GM23338 (cell line): ENCODE results near the gene LLGL2. TPM values are rescaled to one million over a fixed set of nuclear protein-coding genes. Genes with fewer than 3 reads are reported as not detected.

ENCODE experiments used
- ATAC-seq: fragments of 200-7000 bp; cut with Tn5 transposase; 3 replicates; pipeline ENCODE4 v1.9.1; 2020
- DNase-seq: peaks from one replicate; pipeline ENCODE4 v3.0.0-alpha.2; 2015; ENCODE audit warnings: low spot score
- H2AFZ ChIP-seq: fragments of 200-600 bp; sonication (generic); 2 replicates; pipeline ENCODE4 v1.8.0; 2016; ENCODE audit warnings: antibody characterized with exemption, mild to moderate bottlenecking, moderate library complexity
- H3F3A ChIP-seq: fragments of 200-600 bp; sonication (generic); replicated peaks from 2 replicates; pipeline ENCODE4 v1.8.0; 2017; ENCODE audit warnings: antibody characterized with exemption, mixed run types, low read depth
- H3K27ac ChIP-seq: fragments of 200-600 bp; sonication (generic); 2 replicates; pipeline ENCODE4 v1.6.1; 2016; ENCODE audit warnings: low read depth
- H3K27me3 ChIP-seq: fragments of 200-600 bp; sonication (generic); 2 replicates; pipeline ENCODE4 v1.8.0; 2016; ENCODE audit warnings: mild to moderate bottlenecking, mixed run types, moderate library complexity; ENCODE audit not compliant: insufficient read depth
- H3K36me3 ChIP-seq: fragments of 200-600 bp; sonication (generic); 2 replicates; pipeline ENCODE4 v1.8.0; 2016; ENCODE audit warnings: mild to moderate bottlenecking; ENCODE audit not compliant: insufficient read depth
- H3K4me1 ChIP-seq: fragments of 200-600 bp; sonication (generic); 2 replicates; pipeline ENCODE4 v1.8.0; 2016; ENCODE audit warnings: mild to moderate bottlenecking, moderate library complexity; ENCODE audit not compliant: insufficient read depth
- H3K4me2 ChIP-seq: fragments of 200-600 bp; sonication (generic); 2 replicates; pipeline ENCODE4 v1.7.1; 2017; ENCODE audit warnings: mixed run types
- H3K4me3 ChIP-seq: fragments of 200-600 bp; sonication (generic); 2 replicates; pipeline ENCODE4 v1.6.1; 2016; ENCODE audit warnings: mixed run types
- H3K79me2 ChIP-seq: fragments of 200-600 bp; sonication (generic); replicated peaks from 2 replicates; pipeline ENCODE4 v1.8.0; 2017; ENCODE audit warnings: mild to moderate bottlenecking; ENCODE audit not compliant: insufficient read depth
- H3K9me2 ChIP-seq: fragments of 200-600 bp; sonication (generic); 2 replicates; pipeline ENCODE4 v1.8.0; 2017; ENCODE audit not compliant: insufficient read depth
- H4K20me1 ChIP-seq: fragments of 200-600 bp; sonication (generic); replicated peaks from 2 replicates; pipeline ENCODE4 v1.8.0; 2017; ENCODE audit warnings: mild to moderate bottlenecking; ENCODE audit not compliant: insufficient read depth
- H3K27ac Mint-ChIP-seq: 2 replicates; pipeline ENCODE4 v1.8.0; 2020; ENCODE audit warnings: inconsistent platforms, mild to moderate bottlenecking, moderate library complexity, mixed read lengths
- H3K27me3 Mint-ChIP-seq: 3 replicates; pipeline ENCODE4 v1.8.0; 2022; ENCODE audit warnings: low read depth, mild to moderate bottlenecking, moderate library complexity, mixed read lengths, inconsistent platforms; ENCODE audit not compliant: insufficient read depth, poor library complexity
- H3K36me3 Mint-ChIP-seq: 3 replicates; pipeline ENCODE4 v1.8.0; 2021; ENCODE audit warnings: low read depth, mild to moderate bottlenecking, inconsistent platforms, moderate library complexity, mixed read lengths
- H3K4me1 Mint-ChIP-seq: 3 replicates; pipeline ENCODE4 v1.8.0; 2020; ENCODE audit warnings: mild to moderate bottlenecking, inconsistent platforms, mixed read lengths
- H3K4me3 Mint-ChIP-seq: 3 replicates; pipeline ENCODE4 v1.8.0; 2021; ENCODE audit warnings: moderate library complexity, mild to moderate bottlenecking, inconsistent platforms, mixed read lengths
- H3K9me3 Mint-ChIP-seq: 3 replicates; pipeline ENCODE4 v1.8.0; 2020; ENCODE audit warnings: moderate library complexity, mild to moderate bottlenecking, inconsistent platforms, mixed read lengths
- CREB1 ChIP-seq: fragments of 250-450 bp; sonication (Bioruptor Pico); IDR thresholded peaks from 2 replicates; pipeline ENCODE4 v1.5.0; 2020; ENCODE audit warnings: low read depth, mild to moderate bottlenecking, moderate library complexity
- EZH2 ChIP-seq: fragments of 200-600 bp; sonication (generic); IDR thresholded peaks from one replicate; pipeline ENCODE4 v1.8.0; 2017; ENCODE audit warnings: antibody characterized with exemption, mild to moderate bottlenecking, low read depth; ENCODE audit not compliant: unreplicated experiment
- EZH2phosphoT487 ChIP-seq: fragments of 200-600 bp; sonication (generic); IDR thresholded peaks from one replicate; pipeline ENCODE4 v1.8.1; 2018; ENCODE audit warnings: antibody characterized with exemption; ENCODE audit not compliant: unreplicated experiment
- JUNB ChIP-seq: IDR thresholded peaks from one replicate; pipeline ENCODE4 v1.6.1; 2016; ENCODE audit warnings: antibody characterized with exemption; ENCODE audit not compliant: unreplicated experiment
- NANOG ChIP-seq: IDR thresholded peaks from 2 replicates; pipeline ENCODE4 v1.6.1; 2016; ENCODE audit warnings: antibody characterized with exemption, borderline replicate concordance
- POLR2AphosphoS5 ChIP-seq: IDR thresholded peaks from 2 replicates; pipeline ENCODE4 v1.6.1; 2016; ENCODE audit warnings: antibody characterized with exemption, low read depth
- STAT1 ChIP-seq: IDR thresholded peaks from one replicate; pipeline ENCODE4 v1.6.1; 2016; ENCODE audit warnings: antibody characterized with exemption; ENCODE audit not compliant: unreplicated experiment
- ZNF114 ChIP-seq: fragments of 250-450 bp; sonication (Bioruptor Pico); IDR thresholded peaks from 2 replicates; pipeline ENCODE4 v1.5.0; 2020; ENCODE audit warnings: mild to moderate bottlenecking, moderate library complexity
- ZNF331 ChIP-seq: fragments of 250-450 bp; sonication (Bioruptor Pico); IDR thresholded peaks from 2 replicates; pipeline ENCODE4 v1.5.0; 2020; ENCODE audit warnings: low read depth, mild to moderate bottlenecking, moderate library complexity
- polyA plus RNA-seq: library from polyadenylated mRNA; unstranded; fragments of >200 nt; fragmentation: Nextera tagmentation; extraction: Ambion mirVana; gene quantifications from 2 replicates; pipeline ENCODE4 v1.2.1, GENCODE V29; 2016
- total RNA-seq: library from RNA; depleted of rRNA; stranded (reverse); fragments of >200 nt; shearing (Covaris generic); gene quantifications from 2 replicates; pipeline ENCODE4 v1.2.3, GENCODE V29; 2014
- TF ChIP-seq, protein P1 (sequence below): IDR thresholded peaks from 2 replicates; pipeline ENCODE4 v1.6.1; 2016; ENCODE audit warnings: antibody characterized with exemption
- TF ChIP-seq, protein P2 (sequence below), 2 experiments: fragments of 200-600 bp in 1 of 2; sonication (generic) in 1 of 2; conservative IDR thresholded peaks; 2 replicates each; pipeline versions ENCODE4 v1.5.1 to v1.6.1; 2016 to 2017; ENCODE audit warnings: antibody characterized with exemption in 2 of 2, low read depth in 2 of 2, mild to moderate bottlenecking in 2 of 2, moderate library complexity in 1 of 2
- TF ChIP-seq, protein P3 (sequence below): IDR thresholded peaks from one replicate; pipeline ENCODE4 v1.6.1; 2018; ENCODE audit warnings: antibody characterized with exemption; ENCODE audit not compliant: unreplicated experiment
- TF ChIP-seq, protein P4 (sequence below): fragments of 250-450 bp; sonication (Bioruptor Pico); IDR thresholded peaks from 2 replicates; pipeline ENCODE4 v1.5.0; 2020; ENCODE audit warnings: mild to moderate bottlenecking, moderate library complexity

LLGL2 gene
- total and polyA plus RNA-seq, 2 experiments from 2014 or later: 62.5 to 78.5 TPM

DNA sequence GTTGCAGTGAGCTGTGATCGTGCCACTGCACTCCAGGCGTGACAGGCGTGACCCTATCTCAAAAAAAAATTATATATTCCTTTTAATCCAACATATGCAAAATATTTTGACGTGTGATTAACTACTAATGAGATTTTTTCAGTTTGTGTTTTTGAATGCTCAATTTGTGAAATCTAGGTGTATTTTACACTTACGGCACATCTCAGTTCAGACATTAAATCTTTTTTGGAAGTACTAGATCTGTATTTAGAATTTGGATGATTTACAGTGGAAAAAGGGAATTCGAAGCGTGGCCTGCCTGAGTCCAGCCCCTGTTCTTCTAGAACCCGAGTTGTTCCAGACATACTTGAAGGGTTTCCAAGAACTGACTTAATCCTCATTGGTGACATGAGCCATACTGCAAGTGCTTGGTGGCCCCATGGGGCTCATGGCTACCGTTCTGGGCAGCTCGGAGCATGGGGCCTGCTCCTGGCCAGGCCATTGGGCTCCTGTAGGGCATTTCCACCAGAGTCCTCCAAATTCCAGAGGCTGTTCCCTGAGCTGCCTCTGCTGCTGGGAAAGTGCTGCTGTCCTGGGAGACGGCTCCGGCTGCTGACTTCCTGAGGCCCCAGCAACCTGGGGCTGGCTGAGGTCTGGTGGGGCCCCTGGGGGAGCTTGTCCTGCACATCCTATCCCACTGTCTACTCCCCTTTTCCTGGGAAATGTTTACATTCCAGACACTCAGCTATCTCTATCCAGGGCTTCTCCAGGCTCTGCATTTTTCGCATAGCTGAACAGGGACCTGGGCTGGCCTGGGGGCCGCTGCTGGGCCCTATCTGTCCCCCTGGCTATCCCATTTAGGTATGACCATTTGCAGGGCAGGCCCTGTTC, 27.2 kb downstream of the LLGL2 start:
- ATAC-seq: no peak
- H3K27ac ChIP-seq: peak overlapping the region; percentile 78; the same call in 1 of the 2 replicates
- no peak overlapping the region for H3K4me3 Mint-ChIP-seq

More for the DNA sequence above, 27.2 kb downstream of the LLGL2 start:
- Mint-ChIP-seq H3K9me3 (no peaks in the 10 kb centered on the region), H3K27me3 (peaks cover 4% of the 10 kb centered on the region), H3K4me1 (peaks cover 25% of the 10 kb centered on the region), H3K27ac (no peak overlapping the region), H3K36me3 (no peaks in the 10 kb centered on the region; the same call in 2 of the 3 replicates)
- DNase-seq: peak; percentile 37
- H3K4me3 ChIP-seq: no peak overlapping the region
- 0 out of 2 replicates have a peak, but pooled peaks cover 7% of the 10 kb centered on the region for H3F3A ChIP-seq
- no peak overlapping the region for H2AFZ ChIP-seq
- H3K36me3 ChIP-seq: no peaks in the 10 kb centered on the region
- H3K27me3 ChIP-seq: no peaks in the 10 kb centered on the region
- TF ChIP-seq STAT1: no peak
- TF ChIP-seq, protein P1, sequence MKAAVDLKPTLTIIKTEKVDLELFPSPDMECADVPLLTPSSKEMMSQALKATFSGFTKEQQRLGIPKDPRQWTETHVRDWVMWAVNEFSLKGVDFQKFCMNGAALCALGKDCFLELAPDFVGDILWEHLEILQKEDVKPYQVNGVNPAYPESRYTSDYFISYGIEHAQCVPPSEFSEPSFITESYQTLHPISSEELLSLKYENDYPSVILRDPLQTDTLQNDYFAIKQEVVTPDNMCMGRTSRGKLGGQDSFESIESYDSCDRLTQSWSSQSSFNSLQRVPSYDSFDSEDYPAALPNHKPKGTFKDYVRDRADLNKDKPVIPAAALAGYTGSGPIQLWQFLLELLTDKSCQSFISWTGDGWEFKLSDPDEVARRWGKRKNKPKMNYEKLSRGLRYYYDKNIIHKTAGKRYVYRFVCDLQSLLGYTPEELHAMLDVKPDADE: no peak
- TF ChIP-seq EZH2phosphoT487: no peak
- TF ChIP-seq CREB1 (CRISPR knock-in tag): no peak
- no peak for TF ChIP-seq POLR2AphosphoS5
- TF ChIP-seq JUNB: no peak
- TF ChIP-seq, protein P2, sequence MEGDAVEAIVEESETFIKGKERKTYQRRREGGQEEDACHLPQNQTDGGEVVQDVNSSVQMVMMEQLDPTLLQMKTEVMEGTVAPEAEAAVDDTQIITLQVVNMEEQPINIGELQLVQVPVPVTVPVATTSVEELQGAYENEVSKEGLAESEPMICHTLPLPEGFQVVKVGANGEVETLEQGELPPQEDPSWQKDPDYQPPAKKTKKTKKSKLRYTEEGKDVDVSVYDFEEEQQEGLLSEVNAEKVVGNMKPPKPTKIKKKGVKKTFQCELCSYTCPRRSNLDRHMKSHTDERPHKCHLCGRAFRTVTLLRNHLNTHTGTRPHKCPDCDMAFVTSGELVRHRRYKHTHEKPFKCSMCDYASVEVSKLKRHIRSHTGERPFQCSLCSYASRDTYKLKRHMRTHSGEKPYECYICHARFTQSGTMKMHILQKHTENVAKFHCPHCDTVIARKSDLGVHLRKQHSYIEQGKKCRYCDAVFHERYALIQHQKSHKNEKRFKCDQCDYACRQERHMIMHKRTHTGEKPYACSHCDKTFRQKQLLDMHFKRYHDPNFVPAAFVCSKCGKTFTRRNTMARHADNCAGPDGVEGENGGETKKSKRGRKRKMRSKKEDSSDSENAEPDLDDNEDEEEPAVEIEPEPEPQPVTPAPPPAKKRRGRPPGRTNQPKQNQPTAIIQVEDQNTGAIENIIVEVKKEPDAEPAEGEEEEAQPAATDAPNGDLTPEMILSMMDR (conservative IDR thresholded peaks at IDR 0.05; ENCODE audit: low read depth in 2 of 2): no peak
- TF ChIP-seq ZNF331 (CRISPR knock-in tag): no peak
- TF ChIP-seq NANOG: no peak
- TF ChIP-seq EZH2: no peak
- no peak for TF ChIP-seq ZNF114 (CRISPR knock-in tag)
- TF ChIP-seq, protein P3, sequence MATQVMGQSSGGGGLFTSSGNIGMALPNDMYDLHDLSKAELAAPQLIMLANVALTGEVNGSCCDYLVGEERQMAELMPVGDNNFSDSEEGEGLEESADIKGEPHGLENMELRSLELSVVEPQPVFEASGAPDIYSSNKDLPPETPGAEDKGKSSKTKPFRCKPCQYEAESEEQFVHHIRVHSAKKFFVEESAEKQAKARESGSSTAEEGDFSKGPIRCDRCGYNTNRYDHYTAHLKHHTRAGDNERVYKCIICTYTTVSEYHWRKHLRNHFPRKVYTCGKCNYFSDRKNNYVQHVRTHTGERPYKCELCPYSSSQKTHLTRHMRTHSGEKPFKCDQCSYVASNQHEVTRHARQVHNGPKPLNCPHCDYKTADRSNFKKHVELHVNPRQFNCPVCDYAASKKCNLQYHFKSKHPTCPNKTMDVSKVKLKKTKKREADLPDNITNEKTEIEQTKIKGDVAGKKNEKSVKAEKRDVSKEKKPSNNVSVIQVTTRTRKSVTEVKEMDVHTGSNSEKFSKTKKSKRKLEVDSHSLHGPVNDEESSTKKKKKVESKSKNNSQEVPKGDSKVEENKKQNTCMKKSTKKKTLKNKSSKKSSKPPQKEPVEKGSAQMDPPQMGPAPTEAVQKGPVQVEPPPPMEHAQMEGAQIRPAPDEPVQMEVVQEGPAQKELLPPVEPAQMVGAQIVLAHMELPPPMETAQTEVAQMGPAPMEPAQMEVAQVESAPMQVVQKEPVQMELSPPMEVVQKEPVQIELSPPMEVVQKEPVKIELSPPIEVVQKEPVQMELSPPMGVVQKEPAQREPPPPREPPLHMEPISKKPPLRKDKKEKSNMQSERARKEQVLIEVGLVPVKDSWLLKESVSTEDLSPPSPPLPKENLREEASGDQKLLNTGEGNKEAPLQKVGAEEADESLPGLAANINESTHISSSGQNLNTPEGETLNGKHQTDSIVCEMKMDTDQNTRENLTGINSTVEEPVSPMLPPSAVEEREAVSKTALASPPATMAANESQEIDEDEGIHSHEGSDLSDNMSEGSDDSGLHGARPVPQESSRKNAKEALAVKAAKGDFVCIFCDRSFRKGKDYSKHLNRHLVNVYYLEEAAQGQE: no peak
- TF ChIP-seq, protein P4, sequence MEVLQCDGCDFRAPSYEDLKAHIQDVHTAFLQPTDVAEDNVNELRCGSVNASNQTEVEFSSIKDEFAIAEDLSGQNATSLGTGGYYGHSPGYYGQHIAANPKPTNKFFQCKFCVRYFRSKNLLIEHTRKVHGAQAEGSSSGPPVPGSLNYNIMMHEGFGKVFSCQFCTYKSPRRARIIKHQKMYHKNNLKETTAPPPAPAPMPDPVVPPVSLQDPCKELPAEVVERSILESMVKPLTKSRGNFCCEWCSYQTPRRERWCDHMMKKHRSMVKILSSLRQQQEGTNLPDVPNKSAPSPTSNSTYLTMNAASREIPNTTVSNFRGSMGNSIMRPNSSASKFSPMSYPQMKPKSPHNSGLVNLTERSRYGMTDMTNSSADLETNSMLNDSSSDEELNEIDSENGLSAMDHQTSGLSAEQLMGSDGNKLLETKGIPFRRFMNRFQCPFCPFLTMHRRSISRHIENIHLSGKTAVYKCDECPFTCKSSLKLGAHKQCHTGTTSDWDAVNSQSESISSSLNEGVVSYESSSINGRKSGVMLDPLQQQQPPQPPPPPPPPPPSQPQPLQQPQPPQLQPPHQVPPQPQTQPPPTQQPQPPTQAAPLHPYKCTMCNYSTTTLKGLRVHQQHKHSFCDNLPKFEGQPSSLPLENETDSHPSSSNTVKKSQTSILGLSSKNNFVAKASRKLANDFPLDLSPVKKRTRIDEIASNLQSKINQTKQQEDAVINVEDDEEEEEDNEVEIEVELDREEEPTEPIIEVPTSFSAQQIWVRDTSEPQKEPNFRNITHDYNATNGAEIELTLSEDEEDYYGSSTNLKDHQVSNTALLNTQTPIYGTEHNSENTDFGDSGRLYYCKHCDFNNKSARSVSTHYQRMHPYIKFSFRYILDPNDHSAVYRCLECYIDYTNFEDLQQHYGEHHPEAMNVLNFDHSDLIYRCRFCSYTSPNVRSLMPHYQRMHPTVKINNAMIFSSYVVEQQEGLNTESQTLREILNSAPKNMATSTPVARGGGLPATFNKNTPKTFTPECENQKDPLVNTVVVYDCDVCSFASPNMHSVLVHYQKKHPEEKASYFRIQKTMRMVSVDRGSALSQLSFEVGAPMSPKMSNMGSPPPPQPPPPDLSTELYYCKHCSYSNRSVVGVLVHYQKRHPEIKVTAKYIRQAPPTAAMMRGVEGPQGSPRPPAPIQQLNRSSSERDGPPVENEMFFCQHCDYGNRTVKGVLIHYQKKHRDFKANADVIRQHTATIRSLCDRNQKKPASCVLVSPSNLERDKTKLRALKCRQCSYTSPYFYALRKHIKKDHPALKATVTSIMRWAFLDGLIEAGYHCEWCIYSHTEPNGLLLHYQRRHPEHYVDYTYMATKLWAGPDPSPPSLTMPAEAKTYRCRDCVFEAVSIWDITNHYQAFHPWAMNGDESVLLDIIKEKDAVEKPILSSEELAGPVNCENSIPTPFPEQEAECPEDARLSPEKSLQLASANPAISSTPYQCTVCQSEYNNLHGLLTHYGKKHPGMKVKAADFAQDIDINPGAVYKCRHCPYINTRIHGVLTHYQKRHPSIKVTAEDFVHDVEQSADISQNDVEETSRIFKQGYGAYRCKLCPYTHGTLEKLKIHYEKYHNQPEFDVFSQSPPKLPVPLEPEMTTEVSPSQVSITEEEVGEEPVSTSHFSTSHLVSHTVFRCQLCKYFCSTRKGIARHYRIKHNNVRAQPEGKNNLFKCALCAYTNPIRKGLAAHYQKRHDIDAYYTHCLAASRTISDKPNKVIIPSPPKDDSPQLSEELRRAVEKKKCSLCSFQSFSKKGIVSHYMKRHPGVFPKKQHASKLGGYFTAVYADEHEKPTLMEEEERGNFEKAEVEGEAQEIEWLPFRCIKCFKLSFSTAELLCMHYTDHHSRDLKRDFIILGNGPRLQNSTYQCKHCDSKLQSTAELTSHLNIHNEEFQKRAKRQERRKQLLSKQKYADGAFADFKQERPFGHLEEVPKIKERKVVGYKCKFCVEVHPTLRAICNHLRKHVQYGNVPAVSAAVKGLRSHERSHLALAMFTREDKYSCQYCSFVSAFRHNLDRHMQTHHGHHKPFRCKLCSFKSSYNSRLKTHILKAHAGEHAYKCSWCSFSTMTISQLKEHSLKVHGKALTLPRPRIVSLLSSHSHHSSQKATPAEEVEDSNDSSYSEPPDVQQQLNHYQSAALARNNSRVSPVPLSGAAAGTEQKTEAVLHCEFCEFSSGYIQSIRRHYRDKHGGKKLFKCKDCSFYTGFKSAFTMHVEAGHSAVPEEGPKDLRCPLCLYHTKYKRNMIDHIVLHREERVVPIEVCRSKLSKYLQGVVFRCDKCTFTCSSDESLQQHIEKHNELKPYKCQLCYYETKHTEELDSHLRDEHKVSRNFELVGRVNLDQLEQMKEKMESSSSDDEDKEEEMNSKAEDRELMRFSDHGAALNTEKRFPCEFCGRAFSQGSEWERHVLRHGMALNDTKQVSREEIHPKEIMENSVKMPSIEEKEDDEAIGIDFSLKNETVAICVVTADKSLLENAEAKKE (CRISPR knock-in tag): no peak
- no peaks in the 10 kb centered on the region; the same call in 1 of the 2 replicates for H4K20me1 ChIP-seq
- no peak overlapping the region for H3K4me2 ChIP-seq
- H3K79me2 ChIP-seq: no peaks in the 10 kb centered on the region
- H3K9me2 ChIP-seq: no peaks in the 10 kb centered on the region
- peaks cover 7% of the 10 kb centered on the region; the same call in 1 of the 2 replicates for H3K4me1 ChIP-seq
